HFFc6 (cell line): ENCODE measurements around the gene HEATR9. TPM values are rescaled to one million over a fixed set of nuclear protein-coding genes. Genes with fewer than 3 reads are reported as not detected.

ENCODE experiments used
- DNase-seq: peaks from one replicate; pipeline ENCODE4 v3.0.0-alpha.2; 2018
- H3K27ac Mint-ChIP-seq: 2 replicates; pipeline ENCODE4 v1.8.0; 2020; ENCODE audit warnings: mild to moderate bottlenecking, mixed read lengths
- H3K27me3 Mint-ChIP-seq: 2 replicates; pipeline ENCODE4 v1.8.0; 2021; ENCODE audit warnings: mild to moderate bottlenecking, moderate library complexity, mixed read lengths; ENCODE audit not compliant: insufficient read depth
- H3K36me3 Mint-ChIP-seq: 2 replicates; pipeline ENCODE4 v1.8.0; 2021; ENCODE audit warnings: low read depth, mixed read lengths
- H3K4me1 Mint-ChIP-seq: 2 replicates; pipeline ENCODE4 v1.8.0; 2020; ENCODE audit warnings: low read depth, mixed read lengths
- H3K4me3 Mint-ChIP-seq: 2 replicates; pipeline ENCODE4 v1.8.0; 2020; ENCODE audit warnings: mild to moderate bottlenecking, moderate library complexity, mixed read lengths
- H3K9me3 Mint-ChIP-seq: 2 replicates; pipeline ENCODE4 v1.8.0; 2020; ENCODE audit warnings: mild to moderate bottlenecking, mixed read lengths
- long read RNA-seq: library from polyadenylated mRNA; unstranded; transcript quantifications from one replicate; pipeline ENCODE4 v2.0.0, GENCODE V29; 2019
- total RNA-seq, 6 experiments: library from RNA; stranded (reverse); fragmentation: NEBNext Ultra II Directional; extraction: Animal tissue kit (Norgen Biotek cat#: 25700); gene quantifications; 2 replicates in 1 of 6; 3 replicates in 5 of 6; pipeline ENCODE4 v1.2.3, GENCODE V29; 2021
- TF ChIP-seq, protein P1 (sequence below): fragments of 200-600 bp; sonication (generic); IDR thresholded peaks from 2 replicates; pipeline ENCODE4 v1.5.0; 2021; ENCODE audit warnings: antibody characterized with exemption, mild to moderate bottlenecking

HEATR9 gene
- total RNA-seq: not detected
- long read RNA-seq: 0 reads

GRCh38 chr17:35868737-35869136 is at the start of gene HEATR9:
Gene HEATR9, minus strand, starts transcription at chr17:35868891. Its CDS starts 149 bp downstream, at chr17:35868742.
- H3K36me3 Mint-ChIP-seq: no peaks in the 10 kb centered on the region
- TF ChIP-seq, protein P1, sequence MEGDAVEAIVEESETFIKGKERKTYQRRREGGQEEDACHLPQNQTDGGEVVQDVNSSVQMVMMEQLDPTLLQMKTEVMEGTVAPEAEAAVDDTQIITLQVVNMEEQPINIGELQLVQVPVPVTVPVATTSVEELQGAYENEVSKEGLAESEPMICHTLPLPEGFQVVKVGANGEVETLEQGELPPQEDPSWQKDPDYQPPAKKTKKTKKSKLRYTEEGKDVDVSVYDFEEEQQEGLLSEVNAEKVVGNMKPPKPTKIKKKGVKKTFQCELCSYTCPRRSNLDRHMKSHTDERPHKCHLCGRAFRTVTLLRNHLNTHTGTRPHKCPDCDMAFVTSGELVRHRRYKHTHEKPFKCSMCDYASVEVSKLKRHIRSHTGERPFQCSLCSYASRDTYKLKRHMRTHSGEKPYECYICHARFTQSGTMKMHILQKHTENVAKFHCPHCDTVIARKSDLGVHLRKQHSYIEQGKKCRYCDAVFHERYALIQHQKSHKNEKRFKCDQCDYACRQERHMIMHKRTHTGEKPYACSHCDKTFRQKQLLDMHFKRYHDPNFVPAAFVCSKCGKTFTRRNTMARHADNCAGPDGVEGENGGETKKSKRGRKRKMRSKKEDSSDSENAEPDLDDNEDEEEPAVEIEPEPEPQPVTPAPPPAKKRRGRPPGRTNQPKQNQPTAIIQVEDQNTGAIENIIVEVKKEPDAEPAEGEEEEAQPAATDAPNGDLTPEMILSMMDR: no peak
- peaks cover 15% of the 10 kb centered on the region for H3K4me1 Mint-ChIP-seq
- H3K27me3 Mint-ChIP-seq: no peaks in the 10 kb centered on the region
- DNase-seq: no peak
- no peak within 1 kb of the TSS for H3K4me3 Mint-ChIP-seq
- H3K9me3 Mint-ChIP-seq: no peaks in the 10 kb centered on the region
- H3K27ac Mint-ChIP-seq: no peak within 1 kb of the TSS

GRCh38 chr17:35917519-35918213 is 49.0 kb upstream of the HEATR9 start:
- Mint-ChIP-seq H3K27me3 (peaks cover 9% of the 10 kb centered on the region), H3K4me3 (no peak overlapping the region), H3K36me3 (no peaks in the 10 kb centered on the region), H3K9me3 (no peaks in the 10 kb centered on the region), H3K4me1 (peaks cover 4% of the 10 kb centered on the region; the same call in 1 of the 2 replicates), H3K27ac (no peak overlapping the region)
- no peak for DNase-seq
- TF ChIP-seq, protein P1: no peak

GRCh38 chr17:35915153-35915964 is 46.7 kb upstream of the HEATR9 start:
- Mint-ChIP-seq H3K27ac (no peak overlapping the region), H3K4me1 (peaks cover 4% of the 10 kb centered on the region; the same call in 1 of the 2 replicates), H3K27me3 (peaks cover 10% of the 10 kb centered on the region), H3K36me3 (no peaks in the 10 kb centered on the region), H3K9me3 (no peaks in the 10 kb centered on the region), H3K4me3 (no peak overlapping the region)
- DNase-seq: no peak
- TF ChIP-seq, protein P1: no peak

DNA sequence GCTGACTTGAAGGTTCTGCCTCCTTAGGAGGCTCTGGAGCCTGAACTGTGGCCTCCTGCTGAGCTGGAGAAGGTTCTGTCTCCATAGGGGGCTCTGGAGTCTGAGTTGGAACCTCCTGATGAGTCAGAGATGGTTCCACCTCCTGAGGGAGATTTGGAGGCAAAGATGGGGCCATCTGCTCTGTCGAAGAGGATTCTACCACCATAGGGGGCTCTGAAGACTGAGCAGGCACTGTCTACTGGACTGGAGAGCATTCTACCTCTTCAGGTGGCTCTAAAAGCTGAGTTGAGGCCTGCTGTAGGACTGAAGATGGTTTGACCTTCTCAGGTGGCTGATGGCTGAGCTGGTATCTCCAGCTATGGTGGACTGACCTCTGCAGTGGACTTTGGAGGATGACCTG is 45.7 kb upstream of the HEATR9 start:
- TF ChIP-seq, protein P1: no peak
- no peak for DNase-seq
- Mint-ChIP-seq H3K4me1 (peaks cover 4% of the 10 kb centered on the region; the same call in 1 of the 2 replicates), H3K27me3 (peaks cover 20% of the 10 kb centered on the region), H3K36me3 (no peaks in the 10 kb centered on the region), H3K9me3 (no peaks in the 10 kb centered on the region), H3K27ac (no peak overlapping the region), H3K4me3 (no peak overlapping the region)

- Mint-ChIP-seq H3K4me1 (peaks cover 4% of the 10 kb centered on the region; the same call in 1 of the 2 replicates), H3K27ac (no peak overlapping the region), H3K4me3 (no peak overlapping the region), H3K9me3 (no peaks in the 10 kb centered on the region), H3K27me3 (peaks cover 25% of the 10 kb centered on the region), H3K36me3 (no peaks in the 10 kb centered on the region)
- no peak for DNase-seq
- TF ChIP-seq, protein P1: no peak
Observed at GRCh38 chr17:35913609-35914008, 44.9 kb upstream of the HEATR9 start.
